DOHH2 (cell line): ENCODE results near the gene OXCT2.

ENCODE experiments used
- H3F3A ChIP-seq: fragments of 200-600 bp; sonication (generic), shearing (Covaris generic); 2 replicates; pipeline ENCODE4 v1.6.0; 2016; ENCODE audit warnings: antibody characterized with exemption, mild to moderate bottlenecking; ENCODE audit not compliant: control insufficient read depth, insufficient read depth
- H3K27ac ChIP-seq: fragments of 200-600 bp; sonication (generic); 2 replicates; pipeline ENCODE4 v1.5.1; 2014; ENCODE audit warnings: low read depth, mild to moderate bottlenecking, low read length, moderate library complexity
- H3K27me3 ChIP-seq: fragments of 200-600 bp; sonication (generic); 2 replicates; pipeline ENCODE4 v1.6.1; 2014; ENCODE audit warnings: mild to moderate bottlenecking, low read length, mixed read lengths; ENCODE audit not compliant: control insufficient read depth
- H3K36me3 ChIP-seq: fragments of 200-600 bp; sonication (generic); 2 replicates; pipeline ENCODE4 v1.6.1; 2014; ENCODE audit warnings: mild to moderate bottlenecking, low read length, moderate library complexity, mixed read lengths; ENCODE audit not compliant: control insufficient read depth
- H3K4me1 ChIP-seq: fragments of 200-600 bp; sonication (generic); 2 replicates; pipeline ENCODE4 v1.6.1; 2014; ENCODE audit warnings: mild to moderate bottlenecking, low read length, mixed read lengths; ENCODE audit not compliant: control insufficient read depth
- H3K4me2 ChIP-seq: fragments of 200-600 bp; sonication (generic); 2 replicates; pipeline ENCODE4 v1.6.0; 2014; ENCODE audit warnings: mild to moderate bottlenecking, low read length, moderate library complexity
- H3K4me3 ChIP-seq: fragments of 200-600 bp; sonication (generic); 2 replicates; pipeline ENCODE4 v1.5.1; 2014; ENCODE audit warnings: mild to moderate bottlenecking, low read length, mixed read lengths
- H3K79me2 ChIP-seq: fragments of 200-600 bp; sonication (generic); 2 replicates; pipeline ENCODE4 v1.6.1; 2014; ENCODE audit warnings: mild to moderate bottlenecking, low read length, mixed read lengths; ENCODE audit not compliant: control insufficient read depth
- H3K9me2 ChIP-seq: fragments of 200-600 bp; sonication (generic); replicated peaks from 2 replicates; pipeline ENCODE4 v1.6.1; 2014; ENCODE audit warnings: mild to moderate bottlenecking, low read length, mixed read lengths; ENCODE audit not compliant: control insufficient read depth
- H3K9me3 ChIP-seq: fragments of 200-600 bp; sonication (generic); 2 replicates; pipeline ENCODE4 v1.6.1; 2014; ENCODE audit warnings: antibody characterized with exemption, low read length, mixed read lengths; ENCODE audit not compliant: control insufficient read depth, insufficient read depth
- H4K20me1 ChIP-seq: fragments of 200-600 bp; sonication (generic); 2 replicates; pipeline ENCODE4 v1.6.0; 2014; ENCODE audit warnings: low read depth, mild to moderate bottlenecking, antibody characterized with exemption, low read length, moderate library complexity; ENCODE audit not compliant: control insufficient read depth, insufficient read depth
- CTCF ChIP-seq: fragments of 200-600 bp; sonication (generic); IDR thresholded peaks from one replicate; pipeline ENCODE4 v1.5.1; 2014; ENCODE audit warnings: antibody characterized with exemption, mild to moderate bottlenecking, low read depth, low read length; ENCODE audit not compliant: poor library complexity, severe bottlenecking
- EZH2phosphoT487 ChIP-seq: fragments of 200-600 bp; sonication (generic); IDR thresholded peaks from 2 replicates; pipeline ENCODE4 v1.6.1; 2017; ENCODE audit warnings: borderline replicate concordance, mild to moderate bottlenecking, antibody characterized with exemption, low read length, moderate library complexity, mixed read lengths

The OXCT2 gene

GRCh38 chr1:39721664-39722063 lies 49.5 kb downstream of the OXCT2 start:
- Histone ChIP-seq H3F3A (no peaks in the 10 kb centered on the region), H4K20me1 (no peaks in the 10 kb centered on the region), H3K9me3 (no peaks in the 10 kb centered on the region), H3K4me2 (no peak overlapping the region), H3K4me1 (peaks cover 4% of the 10 kb centered on the region), H3K36me3 (no peaks in the 10 kb centered on the region), H3K4me3 (no peak overlapping the region), H3K27ac (no peak overlapping the region), H3K27me3 (peaks cover 50% of the 10 kb centered on the region), H3K9me2 (no peaks in the 10 kb centered on the region), H3K79me2 (no peaks in the 10 kb centered on the region)
- TF ChIP-seq CTCF (no peak), EZH2phosphoT487 (no peak)

- Histone ChIP-seq H3K27ac (no peak overlapping the region), H3K9me2 (no peaks in the 10 kb centered on the region), H4K20me1 (no peaks in the 10 kb centered on the region), H3K79me2 (no peaks in the 10 kb centered on the region), H3K4me2 (peak overlapping the region; percentile 53), H3K27me3 (peaks cover 47% of the 10 kb centered on the region), H3F3A (no peaks in the 10 kb centered on the region), H3K36me3 (no peaks in the 10 kb centered on the region), H3K9me3 (no peaks in the 10 kb centered on the region), H3K4me3 (no peak overlapping the region), H3K4me1 (peaks cover 4% of the 10 kb centered on the region)
- TF ChIP-seq EZH2phosphoT487 = no peak
- TF ChIP-seq CTCF = peak; percentile 72
Measured at GRCh38 chr1:39720094-39720999, 50.8 kb downstream of the OXCT2 start.
